K562 (cell line): ENCODE data around the gene TOP3A. TPM values are rescaled to one million over a fixed set of nuclear protein-coding genes. Genes with fewer than 3 reads are reported as not detected.

ENCODE experiments used
- ATAC-seq: fragments of 200-7000 bp; cut with Tn5 transposase; 3 replicates; pipeline ENCODE4 v1.9.1; 2020; ENCODE audit warnings: moderate library complexity
- BruUV-seq: library from RNA; stranded (reverse); fragments of 400-500 nt; replicated peaks from 2 replicates; lab custom pipeline; 2021; lab: Mats Ljungman, UMichigan
- CTCF ChIA-PET: fragments of 300-600 bp; formaldehyde crosslinking; extraction: SDS; loops from one replicate; lab custom pipeline; 2021; ENCODE audit warnings: low intra/inter-chr PET ratio; lab: Yijun Ruan, JAX
- POLR2A ChIA-PET: fragments of 300-600, 350-650 bp; sonication (Branson Sonifier 250); formaldehyde crosslinking; extraction: SDS; loops from one replicate; lab custom pipeline; 2021; ENCODE audit warnings: antibody characterized with exemption, inconsistent platforms; lab: Yijun Ruan, JAX
- DNase-seq, 4 experiments: peaks; one replicate each; pipeline versions ENCODE4 v3.0.0 to v3.0.0-alpha.2; 2011 to 2018; ENCODE audit warnings: low spot score in 3 of 4, mixed read lengths in 3 of 4; ENCODE audit errors: extremely low read depth in 1 of 4
- FAIRE-seq: peaks from 2 replicates; lab custom pipeline; 2011; peaks lifted over from hg19 to GRCh38; lab: Jason Lieb, UNC
- H2AFZ ChIP-seq: 2 replicates; pipeline ENCODE4 v1.6.0; 2011; ENCODE audit warnings: low read depth, low read length, control low read depth, inconsistent platforms
- H3K27ac ChIP-seq: fragments of 200-600 bp; 3 replicates; pipeline ENCODE4 v1.8.0; 2011; ENCODE audit warnings: low read depth, mild to moderate bottlenecking, control low read depth, inconsistent platforms, low read length, moderate library complexity, mixed read lengths; ENCODE audit errors: extremely low read depth
- H3K27me3 ChIP-seq, 2 experiments: fragments of 300-600 bp in 1 of 2; 2 replicates in 1 of 2; 3 replicates in 1 of 2; pipeline versions ENCODE4 v1.6.0 to v1.8.0; 2011; ENCODE audit warnings: inconsistent platforms in 2 of 2, low read length in 2 of 2, mild to moderate bottlenecking in 1 of 2, mixed read lengths in 1 of 2, moderate library complexity in 1 of 2; ENCODE audit not compliant: control insufficient read depth in 2 of 2, insufficient read depth in 2 of 2
- H3K36me3 ChIP-seq: fragments of 300-600 bp; 3 replicates; pipeline ENCODE4 v1.8.0; 2011; ENCODE audit warnings: mild to moderate bottlenecking, low read length, inconsistent platforms; ENCODE audit not compliant: control insufficient read depth, insufficient read depth
- H3K4me1 ChIP-seq, 2 experiments: fragments of 200-600 bp in 1 of 2; replicated peaks in 1 of 2; 2 replicates in 1 of 2; 3 replicates in 1 of 2; pipeline versions ENCODE4 v1.5.1 to v1.8.0; 2011; ENCODE audit warnings: inconsistent platforms in 2 of 2, low read length in 2 of 2, mild to moderate bottlenecking in 1 of 2, mixed read lengths in 1 of 2, moderate library complexity in 1 of 2; ENCODE audit not compliant: control insufficient read depth in 2 of 2, insufficient read depth in 2 of 2
- H3K4me2 ChIP-seq: 2 replicates; pipeline ENCODE4 v1.6.1; 2011; ENCODE audit warnings: low read length, control low read depth, inconsistent platforms, mixed read lengths; ENCODE audit not compliant: insufficient read depth
- H3K4me3 ChIP-seq: fragments of 200-600 bp; sonication (generic), shearing (Covaris generic); 2 replicates; pipeline ENCODE4 v1.5.1; 2016; ENCODE audit warnings: control low read depth, inconsistent platforms
- H3K79me2 ChIP-seq: fragments of 200-600 bp; 3 replicates; pipeline ENCODE4 v1.8.0; 2011; ENCODE audit warnings: low read length, inconsistent platforms; ENCODE audit not compliant: control insufficient read depth, insufficient read depth
- H3K9ac ChIP-seq, 2 experiments: 2 replicates each; pipeline versions ENCODE4 v1.6.0 to v1.6.1; 2011; ENCODE audit warnings: low read depth in 2 of 2, low read length in 2 of 2, control low read depth in 1 of 2, inconsistent platforms in 1 of 2, mild to moderate bottlenecking in 1 of 2, mixed read lengths in 1 of 2; ENCODE audit not compliant: insufficient read depth in 1 of 2
- H3K9me1 ChIP-seq: one replicate; pipeline ENCODE4 v1.6.0; 2011; ENCODE audit warnings: inconsistent platforms, mild to moderate bottlenecking, low read length, moderate library complexity; ENCODE audit not compliant: control insufficient read depth, insufficient read depth
- H3K9me3 ChIP-seq: replicated peaks from 2 replicates; pipeline ENCODE4 v1.5.1; 2011; ENCODE audit warnings: low read depth, low read length, inconsistent platforms; ENCODE audit not compliant: control insufficient read depth, insufficient read depth
- H4K20me1 ChIP-seq: replicated peaks from 2 replicates; pipeline ENCODE4 v1.6.1; 2011; ENCODE audit warnings: low read length, inconsistent platforms, mixed read lengths; ENCODE audit not compliant: control insufficient read depth, insufficient read depth
- ADNP ChIP-seq: fragments of 200-800 bp; sonication (Bioruptor generic); IDR thresholded peaks from 2 replicates; pipeline ENCODE4 v1.6.1; 2016; ENCODE audit warnings: missing genetic modification characterization, missing compliant biosample characterization
- CEBPG ChIP-seq, 3 experiments: fragments of 200-800 bp in 1 of 3; sonication (Bioruptor generic) in 1 of 3; sonication (generic) in 1 of 3; formaldehyde crosslinking in 1 of 3; IDR thresholded peaks in 2 of 3; conservative IDR thresholded peaks in 1 of 3; 2 replicates each; pipeline versions ENCODE4 v1.6.1 to v1.8.0; 2016 to 2022; ENCODE audit warnings: missing compliant biosample characterization in 2 of 3, missing genetic modification characterization in 2 of 3, mild to moderate bottlenecking in 1 of 3, missing genetic modification reagents in 1 of 3
- CREB5 ChIP-seq: fragments of 250-450 bp; sonication (Bioruptor Pico); IDR thresholded peaks from 2 replicates; pipeline ENCODE4 v1.5.0; 2020; ENCODE audit warnings: mild to moderate bottlenecking
- DNMT1 ChIP-seq: fragments of 450-650 bp; IDR thresholded peaks from 2 replicates; pipeline ENCODE4 v1.6.1; 2016; ENCODE audit warnings: antibody characterized with exemption, mild to moderate bottlenecking
- GATAD2A ChIP-seq: fragments of 450-650 bp; IDR thresholded peaks from 2 replicates; pipeline ENCODE4 v1.6.1; 2017
- HDAC2 ChIP-seq: fragments of 450-650 bp; IDR thresholded peaks from 2 replicates; pipeline ENCODE4 v1.6.1; 2016; ENCODE audit warnings: mild to moderate bottlenecking
- KAT7 ChIP-seq: sonication (generic); formaldehyde crosslinking; IDR thresholded peaks from 2 replicates; pipeline ENCODE4 v1.8.0; 2022; ENCODE audit warnings: missing genetic modification reagents, mild to moderate bottlenecking, borderline replicate concordance
- KLF10 ChIP-seq: fragments of 250-450 bp; sonication (Bioruptor Pico); IDR thresholded peaks from 2 replicates; pipeline ENCODE4 v1.6.1; 2021; ENCODE audit warnings: matching md5 sums
- POLR2AphosphoS2 ChIP-seq: IDR thresholded peaks from 2 replicates; pipeline ENCODE4 v1.6.1; 2012; ENCODE audit warnings: low read length, improper control_type of control experiment
- RHOXF2B ChIP-seq: fragments of 250-450 bp; sonication (Bioruptor Pico); conservative IDR thresholded peaks from 2 replicates; pipeline ENCODE4 v1.5.1; 2021
- SETDB1 ChIP-seq: IDR thresholded peaks from one replicate; pipeline ENCODE4 v1.6.1; 2012; ENCODE audit warnings: low read length, control low read depth, inconsistent platforms
- SOX6 ChIP-seq: fragments of 450-650 bp; IDR thresholded peaks from 2 replicates; pipeline ENCODE4 v1.6.1; 2014; ENCODE audit warnings: mild to moderate bottlenecking
- TAF1 ChIP-seq: IDR thresholded peaks from 2 replicates; pipeline ENCODE4 v1.6.1; 2011; ENCODE audit warnings: mild to moderate bottlenecking, low read length, moderate library complexity; ENCODE audit not compliant: insufficient read depth, control insufficient read depth, severe bottlenecking; ENCODE audit errors: extremely low read depth
- ZBTB2 ChIP-seq: fragments of 450-650 bp; IDR thresholded peaks from 2 replicates; pipeline ENCODE4 v1.6.1; 2016; ENCODE audit warnings: antibody characterized with exemption
- ZNF146 ChIP-seq: IDR thresholded peaks from one replicate; pipeline ENCODE4 v1.6.1; 2018; ENCODE audit warnings: missing compliant biosample characterization; ENCODE audit not compliant: unreplicated experiment
- ZNF3 ChIP-seq: fragments of 250-450 bp; sonication (Bioruptor Pico); IDR thresholded peaks from 2 replicates; pipeline ENCODE4 v1.5.0; 2021; ENCODE audit warnings: mild to moderate bottlenecking, moderate library complexity
- ZNF785 ChIP-seq: fragments of 250-450 bp; sonication (Bioruptor Pico); IDR thresholded peaks from 2 replicates; pipeline ENCODE4 v1.4.0; 2020; ENCODE audit warnings: mild to moderate bottlenecking
- WGBS: fragments of 100-300 bp; shearing (Covaris generic); methylation state at CpG from one replicate; pipeline ENCODE4 v1.1.6; 2016; ENCODE audit warnings: low coverage, mixed read lengths; ENCODE audit not compliant: insufficient coverage; ENCODE audit errors: missing lambda C conversion rate; 5-methylcytosine and 5-hydroxymethylcytosine counted together
- in situ Hi-C: fragments of 300-500 bp; cut with MboI; formaldehyde crosslinking; loops from 4 replicates; pipeline ENCODE4 v1.15.0; 2018; ENCODE audit warnings: inconsistent platforms, mixed read lengths
- intact Hi-C: fragments of 100-400 bp; cut with micrococcal nuclease; formaldehyde crosslinking; loops from 2 replicates; pipeline ENCODE4 v1.14.2; 2022
- polyA plus RNA-seq, 8 experiments: library from polyadenylated mRNA; depleted of rRNA in 4 of 8; stranded (reverse) in 5 of 8; unstranded in 3 of 8; fragments of >200 nt; fragmentation: Nextera tagmentation in 2 of 8; fragmentation: Illumina TruSeq in 1 of 8; extraction: Ambion mirVana in 2 of 8; extraction: Trizol in 1 of 8; gene quantifications; 2 replicates each; pipeline versions ENCODE4 v1.2.1 to v1.2.3, GENCODE V29; 2011 to 2014; ENCODE audit warnings: inconsistent platforms in 1 of 8, missing spikeins in 1 of 8
- total RNA-seq, 7 experiments: library from RNA; depleted of rRNA in 6 of 7; stranded (reverse); fragments of >200 nt in 6 of 7; fragmentation: Illumina TruSeq in 2 of 7; extraction: Trizol in 2 of 7; gene quantifications; 2 replicates each; pipeline versions ENCODE4 v1.2.1 to v1.2.3, GENCODE V29; 2011 to 2021; ENCODE audit warnings: low replicate concordance in 1 of 7
- TF ChIP-seq, protein P1 (sequence below): fragments of 450-650 bp; IDR thresholded peaks from one replicate; pipeline ENCODE4 v1.6.1; 2018; ENCODE audit warnings: mild to moderate bottlenecking, moderate library complexity; ENCODE audit not compliant: partially characterized antibody
- TF ChIP-seq, protein P2 (sequence below): sonication (generic); formaldehyde crosslinking; IDR thresholded peaks from 2 replicates; pipeline ENCODE4 v1.5.0; 2020; ENCODE audit warnings: missing genetic modification reagents

TOP3A gene
- total and polyA plus RNA-seq, 9 of the 15 experiments (the other 6 are each of a cell fraction or from before 2014, with no cell fraction given): 5.2 to 49.7 (median 24.7) TPM

DNA sequence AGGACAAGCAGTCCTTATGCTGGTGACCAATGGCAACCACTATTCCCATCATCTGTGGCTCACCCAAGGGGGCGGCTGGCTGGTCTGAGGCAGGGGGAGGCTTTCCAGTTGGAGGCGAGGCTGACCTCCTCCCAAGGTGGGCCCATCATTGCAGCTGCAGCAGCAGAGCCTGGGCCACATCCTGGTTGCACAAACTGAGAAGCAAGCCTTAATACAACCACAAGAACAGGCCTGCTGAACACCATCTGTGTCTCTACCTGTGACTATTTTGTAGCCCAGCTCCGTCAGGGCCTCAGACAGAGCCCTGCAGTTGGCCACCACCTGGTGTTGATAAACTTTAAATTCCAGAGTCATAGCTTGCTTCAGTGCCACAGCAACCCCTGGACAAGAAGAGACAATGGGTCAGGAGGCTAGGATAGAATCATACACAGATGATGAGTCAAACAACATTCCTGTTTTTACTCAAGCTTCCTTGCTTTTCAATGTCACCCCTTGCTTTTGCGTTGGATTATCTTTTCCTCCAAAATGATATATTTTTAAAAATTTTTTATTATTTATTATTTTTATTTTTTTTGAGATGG is 18.2 kb upstream of the TOP3A start:
- CTCF ChIA-PET: no interaction called here
- no peaks in the 10 kb centered on the region for H3K27me3 ChIP-seq
- H3K36me3 ChIP-seq: peaks cover 56% of the 10 kb centered on the region; the same call in 2 of the 3 replicates
- H3K4me1 ChIP-seq: no peaks in the 10 kb centered on the region
- no peak overlapping the region for H2AFZ ChIP-seq
- no peaks in the 10 kb centered on the region for H4K20me1 ChIP-seq
- no TSS peak for BruUV-seq
- no peak overlapping the region for H3K4me2 ChIP-seq
- in situ Hi-C loops (no loop called here), intact Hi-C loops (no loop called here)
- no peaks in the 10 kb centered on the region for H3K9me3 ChIP-seq
- H3K79me2 ChIP-seq: no peaks in the 10 kb centered on the region
- POLR2A ChIA-PET: no interaction called here
- no peak for ATAC-seq
- WGBS: 60% methylated on average over 3 of the region's 4 CpGs
- no peak for FAIRE-seq
- DNase-seq: no peak
- H3K9ac ChIP-seq: no peak overlapping the region; a peak in 1 of 4 replicates
- no peaks in the 10 kb centered on the region for H3K9me1 ChIP-seq
- no peak overlapping the region for H3K4me3 ChIP-seq
- H3K27ac ChIP-seq: no peak overlapping the region
- TF ChIP-seq ZNF785 (no peak), KLF10 (no peak), KAT7 (CRISPR knock-in tag) (no peak), DNMT1 (no peak), SOX6 (no peak), ZNF146 (CRISPR knock-in tag) (no peak), CREB5 (CRISPR knock-in tag) (no peak), RHOXF2B (CRISPR knock-in tag) (no peak), ZNF3 (no peak), POLR2AphosphoS2 (no peak), CEBPG (CRISPR knock-in tag; IDR thresholded peaks at IDR 0.05) (no peak), CEBPG (tag; conservative IDR thresholded peaks at IDR 0.05 in 1 of 2, IDR thresholded peaks at IDR 0.05 in 1 of 2) (no peak), TAF1 (no peak), ZBTB2 (no peak), ADNP (tag) (no peak), HDAC2 (no peak), SETDB1 (no peak), GATAD2A (no peak)
- TF ChIP-seq, protein P1, sequence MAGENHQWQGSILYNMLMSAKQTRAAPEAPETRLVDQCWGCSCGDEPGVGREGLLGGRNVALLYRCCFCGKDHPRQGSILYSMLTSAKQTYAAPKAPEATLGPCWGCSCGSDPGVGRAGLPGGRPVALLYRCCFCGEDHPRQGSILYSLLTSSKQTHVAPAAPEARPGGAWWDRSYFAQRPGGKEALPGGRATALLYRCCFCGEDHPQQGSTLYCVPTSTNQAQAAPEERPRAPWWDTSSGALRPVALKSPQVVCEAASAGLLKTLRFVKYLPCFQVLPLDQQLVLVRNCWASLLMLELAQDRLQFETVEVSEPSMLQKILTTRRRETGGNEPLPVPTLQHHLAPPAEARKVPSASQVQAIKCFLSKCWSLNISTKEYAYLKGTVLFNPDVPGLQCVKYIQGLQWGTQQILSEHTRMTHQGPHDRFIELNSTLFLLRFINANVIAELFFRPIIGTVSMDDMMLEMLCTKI: no peak
- TF ChIP-seq, protein P2, sequence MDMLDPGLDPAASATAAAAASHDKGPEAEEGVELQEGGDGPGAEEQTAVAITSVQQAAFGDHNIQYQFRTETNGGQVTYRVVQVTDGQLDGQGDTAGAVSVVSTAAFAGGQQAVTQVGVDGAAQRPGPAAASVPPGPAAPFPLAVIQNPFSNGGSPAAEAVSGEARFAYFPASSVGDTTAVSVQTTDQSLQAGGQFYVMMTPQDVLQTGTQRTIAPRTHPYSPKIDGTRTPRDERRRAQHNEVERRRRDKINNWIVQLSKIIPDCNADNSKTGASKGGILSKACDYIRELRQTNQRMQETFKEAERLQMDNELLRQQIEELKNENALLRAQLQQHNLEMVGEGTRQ (CRISPR knock-in tag): no peak
